Measurements from ENCODE around the gene SNX22.

Gene SNX22

DNA sequence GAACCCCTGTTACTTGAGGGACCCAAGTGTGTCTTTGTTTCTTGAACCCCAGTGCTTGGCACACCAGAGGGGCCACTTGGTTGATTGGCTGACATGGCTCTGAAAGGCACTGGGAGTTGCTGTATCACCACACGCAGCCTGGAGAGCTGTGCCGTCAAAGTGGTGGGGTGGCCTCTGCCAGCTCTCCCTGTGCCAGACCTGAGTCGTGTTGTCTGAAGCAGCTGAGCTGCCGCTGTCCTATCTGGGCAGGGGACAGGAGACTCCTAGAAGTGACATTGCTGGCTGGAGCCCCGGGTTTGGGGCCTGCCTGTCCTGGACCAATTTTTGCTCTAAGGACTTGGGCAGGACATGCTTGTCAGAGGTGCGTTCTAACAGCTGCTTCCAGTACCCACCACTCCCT is 5.5 kb upstream of the SNX22 start:
- no peak overlapping the region for H3K27ac Mint-ChIP-seq
- peaks cover 2% of the 10 kb centered on the region for H3K27me3 Mint-ChIP-seq
- H3K4me3 Mint-ChIP-seq, result no peak overlapping the region
- no peaks in the 10 kb centered on the region for H3K36me3 Mint-ChIP-seq
- peaks cover 10% of the 10 kb centered on the region for H3K4me1 Mint-ChIP-seq (ENCODE audit: low read depth)
- H3K9me3 Mint-ChIP-seq (ENCODE audit: low read depth), result no peaks in the 10 kb centered on the region

DNA sequence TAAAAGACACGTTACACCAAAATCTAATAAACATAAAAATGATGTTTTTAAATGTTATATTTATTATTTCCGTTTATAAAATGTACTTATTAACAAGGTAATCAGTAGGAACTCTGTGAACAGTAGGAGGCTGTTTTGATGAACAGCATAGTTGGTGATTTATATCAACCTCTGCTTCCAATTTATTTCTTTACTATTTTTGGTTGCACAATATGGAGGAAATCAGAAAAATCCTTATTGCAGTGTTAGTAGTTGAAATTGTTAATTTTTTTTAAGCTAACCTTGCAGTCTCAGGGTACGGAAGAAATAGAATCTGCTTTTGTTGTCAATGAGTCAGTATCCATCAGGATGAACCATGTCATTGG is 5.0 kb upstream of the SNX22 start:
- no peak overlapping the region for H3K27ac Mint-ChIP-seq

DNA sequence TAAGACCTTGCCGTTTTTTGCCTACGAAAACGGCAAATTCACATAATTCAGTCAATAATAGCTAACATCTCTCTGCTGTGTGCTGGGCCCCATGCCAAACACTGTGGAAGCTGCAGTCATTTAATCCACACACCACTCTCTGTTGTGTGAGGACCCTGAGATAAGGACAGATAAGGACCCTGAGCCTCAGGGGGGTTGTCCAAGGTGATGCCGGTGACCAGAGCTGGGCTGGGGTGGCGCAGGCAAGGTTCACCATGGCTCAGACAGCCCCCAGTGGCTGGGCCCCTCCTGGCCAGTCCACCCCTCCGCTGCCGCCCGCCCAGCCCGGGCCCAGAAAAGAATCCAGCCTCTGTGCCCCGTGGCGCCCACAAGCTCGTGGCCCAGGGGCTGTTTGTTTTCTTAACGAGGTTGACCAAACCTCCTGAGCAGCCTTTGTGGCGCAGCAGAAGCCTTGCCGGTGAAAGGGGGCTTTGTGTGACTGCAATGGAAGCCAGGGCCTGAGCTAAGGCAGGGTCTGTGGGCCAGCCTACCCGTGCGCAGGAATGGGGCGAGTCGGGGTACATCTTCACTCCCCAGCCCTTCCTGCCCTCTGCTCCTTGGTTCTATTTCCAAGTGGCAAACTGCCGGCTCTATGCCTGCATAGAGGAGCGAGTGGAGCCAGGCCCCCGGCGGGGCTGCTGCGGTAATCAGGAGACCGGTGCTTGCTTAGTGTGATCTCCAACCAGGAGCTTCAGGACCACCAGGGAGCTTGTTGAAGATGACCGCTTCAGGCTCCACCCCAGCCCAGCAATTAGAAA is 4.4 kb upstream of the SNX22 start:
- H3K9me3 Mint-ChIP-seq (ENCODE audit: low read depth), result no peaks in the 10 kb centered on the region
- no peaks in the 10 kb centered on the region for H3K36me3 Mint-ChIP-seq
- H3K27me3 Mint-ChIP-seq, result peaks cover 2% of the 10 kb centered on the region
- H3K27ac Mint-ChIP-seq, result no peak overlapping the region
- H3K4me3 Mint-ChIP-seq, result no peak overlapping the region
- peaks cover 10% of the 10 kb centered on the region for H3K4me1 Mint-ChIP-seq (ENCODE audit: low read depth)

More for the DNA sequence above, 5.0 kb upstream of the SNX22 start:
- Mint-ChIP-seq H3K4me1 (ENCODE audit: low read depth) (peaks cover 10% of the 10 kb centered on the region), H3K4me3 (no peak overlapping the region), H3K27me3 (peaks cover 2% of the 10 kb centered on the region), H3K36me3 (no peaks in the 10 kb centered on the region), H3K9me3 (ENCODE audit: low read depth) (no peaks in the 10 kb centered on the region)

DNA sequence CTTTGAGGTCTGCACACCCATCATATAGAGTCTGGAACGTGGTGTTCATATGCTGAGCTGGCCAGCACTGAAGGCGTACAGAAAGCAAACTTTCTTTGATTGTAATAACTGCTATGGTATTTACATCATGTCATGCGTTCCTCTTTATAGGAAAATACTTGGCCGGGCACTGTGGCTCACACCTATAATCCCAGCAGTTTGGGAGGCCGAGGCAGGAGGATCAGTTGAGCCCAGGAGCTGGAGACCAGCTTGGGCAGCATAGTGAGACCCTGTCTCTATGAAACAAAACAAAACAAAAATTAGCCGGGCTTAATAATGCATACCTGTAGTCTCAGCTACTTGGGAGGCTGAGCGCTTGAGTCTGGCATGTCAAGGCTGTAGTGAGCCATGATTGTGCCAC is 3.4 kb upstream of the SNX22 start:
- Mint-ChIP-seq H3K9me3 (ENCODE audit: low read depth) (no peaks in the 10 kb centered on the region), H3K27me3 (peaks cover 2% of the 10 kb centered on the region), H3K4me3 (no peak overlapping the region), H3K27ac (no peak overlapping the region), H3K4me1 (ENCODE audit: low read depth) (peaks cover 17% of the 10 kb centered on the region), H3K36me3 (no peaks in the 10 kb centered on the region)

DNA sequence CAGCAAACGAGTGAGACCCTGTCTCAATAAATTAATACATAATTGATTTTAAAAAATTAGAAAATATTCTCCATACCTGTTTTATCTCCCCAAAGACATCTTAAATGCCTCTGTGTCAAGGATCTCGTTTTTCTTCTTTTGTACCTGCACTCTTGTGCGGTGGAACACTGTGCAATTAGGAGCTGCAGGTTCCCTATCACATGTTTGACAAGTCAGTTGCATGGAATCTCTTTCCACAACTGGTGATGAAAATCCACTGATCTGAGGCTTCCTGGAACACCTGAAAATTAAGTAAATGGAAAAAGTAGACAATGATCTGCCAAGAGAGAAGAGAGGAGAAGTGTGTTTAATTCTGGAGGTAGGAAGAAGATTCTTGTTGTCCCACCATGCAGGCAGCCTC is 3.0 kb upstream of the SNX22 start:
- Mint-ChIP-seq H3K36me3 (no peaks in the 10 kb centered on the region), H3K4me3 (no peak overlapping the region), H3K9me3 (ENCODE audit: low read depth) (no peaks in the 10 kb centered on the region), H3K27ac (no peak overlapping the region), H3K27me3 (peaks cover 2% of the 10 kb centered on the region), H3K4me1 (ENCODE audit: low read depth) (peaks cover 21% of the 10 kb centered on the region)

DNA sequence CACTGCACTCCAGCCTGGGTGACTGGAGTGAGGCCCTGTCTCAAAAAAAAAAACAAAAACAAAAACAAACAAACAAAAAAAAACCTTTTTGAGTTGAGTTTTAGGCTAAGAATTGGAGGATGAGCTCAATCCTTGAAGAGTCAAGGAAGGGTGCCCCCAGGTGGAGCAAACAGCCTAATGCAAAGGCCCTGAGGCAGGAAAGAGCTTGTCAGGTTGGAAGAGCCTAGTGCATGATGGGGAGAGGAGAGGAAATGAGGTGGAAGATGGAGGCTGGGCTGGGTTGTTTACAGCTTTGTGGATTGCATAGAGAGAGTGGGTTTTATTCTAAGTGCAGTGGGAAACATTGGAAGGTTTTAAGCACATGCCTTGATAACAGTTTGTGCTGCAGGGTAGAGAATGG is 2.1 kb upstream of the SNX22 start:
- Mint-ChIP-seq H3K4me1 (ENCODE audit: low read depth) (peaks cover 22% of the 10 kb centered on the region), H3K36me3 (no peaks in the 10 kb centered on the region), H3K9me3 (ENCODE audit: low read depth) (no peaks in the 10 kb centered on the region), H3K27me3 (peaks cover 2% of the 10 kb centered on the region), H3K27ac (no peak overlapping the region), H3K4me3 (peak overlapping the region; percentile 6)

DNA sequence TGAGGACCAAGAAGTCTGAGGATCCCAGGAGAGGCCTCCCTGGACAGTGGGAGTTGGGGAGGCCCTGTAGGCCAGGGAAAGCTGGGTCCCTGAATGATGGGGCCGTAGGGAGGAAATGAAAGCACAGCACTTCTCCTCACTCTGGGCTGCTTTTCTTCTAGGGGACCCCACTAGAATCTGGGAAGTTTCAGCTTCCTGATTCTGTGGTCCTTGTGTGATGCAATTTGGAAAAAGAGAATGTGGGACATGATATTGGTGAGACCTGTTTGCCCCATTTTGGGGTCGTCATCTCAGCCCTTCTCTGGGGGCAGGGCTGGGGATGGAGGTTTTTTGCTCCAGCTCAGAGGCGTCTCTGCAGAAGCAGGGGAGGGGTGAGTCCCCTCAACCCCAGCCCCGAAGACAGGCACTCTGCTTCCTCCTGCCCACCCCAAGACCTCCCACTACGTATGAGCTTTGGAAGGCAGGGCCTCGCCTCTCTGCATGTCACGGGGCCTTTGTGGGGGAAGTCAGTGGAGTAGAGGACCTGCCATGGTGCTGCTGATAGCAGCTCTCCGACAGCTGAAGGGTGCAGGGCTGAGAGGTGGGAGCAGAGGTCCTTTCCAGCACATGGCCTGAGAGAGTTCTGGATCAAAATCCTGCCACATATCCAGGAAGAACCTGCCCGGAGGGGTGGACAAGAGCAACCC is 1.5 kb upstream of the SNX22 start:
- H3K9me3 Mint-ChIP-seq (ENCODE audit: low read depth), result no peaks in the 10 kb centered on the region
- no peaks in the 10 kb centered on the region for H3K36me3 Mint-ChIP-seq
- peaks cover 22% of the 10 kb centered on the region for H3K4me1 Mint-ChIP-seq (ENCODE audit: low read depth)
- H3K4me3 Mint-ChIP-seq, result no peak overlapping the region
- H3K27ac Mint-ChIP-seq, result no peak overlapping the region
- peaks cover 2% of the 10 kb centered on the region for H3K27me3 Mint-ChIP-seq

DNA sequence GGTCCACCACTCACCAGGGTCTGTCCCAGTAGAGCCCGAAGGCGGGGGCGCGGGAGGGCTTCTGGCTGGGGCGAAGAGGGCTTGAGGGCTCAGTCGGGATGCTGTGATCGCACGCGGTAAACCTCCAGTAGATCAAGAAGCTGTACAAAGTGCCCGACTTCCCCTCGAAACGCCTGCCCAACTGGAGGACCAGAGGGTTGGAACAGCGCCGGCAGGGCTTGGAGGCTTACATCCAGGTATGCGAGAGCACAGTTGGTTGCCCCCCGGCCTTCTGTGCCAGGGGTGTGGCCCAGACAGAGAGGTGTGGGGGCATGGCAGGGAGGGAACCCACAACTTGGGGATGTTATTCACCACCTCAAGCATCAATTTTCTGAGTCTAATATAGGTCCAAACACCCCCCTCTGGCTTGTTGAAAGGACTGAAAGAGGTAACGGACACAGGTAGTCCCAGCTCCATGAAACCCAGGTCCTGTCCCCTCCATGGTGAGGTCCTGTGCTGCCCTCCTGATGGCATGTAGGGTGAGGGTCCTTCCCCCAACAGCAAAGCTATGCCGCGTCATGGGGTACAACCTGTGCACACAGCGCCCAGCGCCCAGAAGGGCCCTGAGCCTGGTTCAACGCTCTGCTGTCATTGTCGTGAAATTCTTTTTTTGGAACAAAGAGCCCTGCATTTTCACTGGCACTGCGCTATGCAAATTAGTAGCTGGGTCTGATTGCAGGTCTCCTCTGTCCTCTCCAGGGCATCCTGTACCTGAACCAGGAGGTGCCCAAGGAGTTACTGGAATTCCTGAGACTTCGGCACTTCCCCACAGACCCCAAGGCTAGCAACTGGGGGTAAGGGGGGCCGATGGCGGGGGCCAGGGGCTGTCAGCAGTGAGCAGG is 1.2 kb downstream of the SNX22 start:
- Mint-ChIP-seq H3K27ac (no peak overlapping the region), H3K36me3 (no peaks in the 10 kb centered on the region), H3K27me3 (peaks cover 2% of the 10 kb centered on the region), H3K4me1 (ENCODE audit: low read depth) (peaks cover 22% of the 10 kb centered on the region), H3K4me3 (peak overlapping the region; percentile 52), H3K9me3 (ENCODE audit: low read depth) (no peaks in the 10 kb centered on the region)

DNA sequence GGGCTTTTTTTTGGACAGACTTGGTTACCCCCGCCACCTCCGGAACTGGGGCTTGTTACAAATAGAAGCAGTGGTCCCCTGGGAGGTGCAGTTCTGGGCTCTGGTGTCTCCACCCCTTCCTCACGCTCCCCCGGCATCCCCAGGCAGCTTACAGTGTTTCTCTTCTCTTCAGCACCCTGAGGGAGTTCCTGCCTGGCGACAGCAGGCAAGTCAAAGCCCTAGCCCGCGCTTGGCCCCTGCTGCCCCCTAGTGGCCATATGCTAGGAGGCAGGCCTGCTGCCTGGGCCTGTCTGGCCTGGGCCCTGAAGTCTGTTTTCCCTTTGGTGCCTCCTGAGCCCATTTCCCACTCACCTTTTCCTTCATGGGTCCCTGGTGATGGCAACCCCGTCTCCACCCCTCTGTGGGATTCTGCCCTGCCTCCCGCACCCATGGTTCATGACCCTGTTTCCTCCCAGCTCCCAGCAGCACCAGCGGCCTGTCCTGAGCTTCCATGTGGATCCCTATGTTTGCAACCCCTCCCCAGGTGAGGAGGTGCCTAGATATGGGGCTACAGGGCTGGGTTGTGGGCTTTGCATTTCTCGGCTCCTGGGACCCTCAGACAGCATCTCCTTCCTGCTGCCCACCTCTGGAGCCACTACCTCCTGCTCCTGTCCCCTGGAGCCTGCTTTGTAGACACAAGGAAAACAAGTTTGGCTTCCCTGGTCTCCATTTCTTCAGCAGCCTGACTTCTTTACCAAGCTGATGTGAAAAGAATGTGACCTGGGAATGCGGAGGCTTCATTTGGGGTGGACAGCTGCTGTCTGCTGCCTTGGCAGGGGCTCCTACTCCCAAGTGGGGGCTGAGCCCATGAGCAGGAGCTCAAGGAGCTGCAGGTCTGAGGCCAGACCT is 2.2 kb downstream of the SNX22 start:
- peaks cover 2% of the 10 kb centered on the region for H3K27me3 Mint-ChIP-seq
- no peaks in the 10 kb centered on the region for H3K9me3 Mint-ChIP-seq (ENCODE audit: low read depth)
- peaks cover 30% of the 10 kb centered on the region for H3K4me1 Mint-ChIP-seq (ENCODE audit: low read depth)
- peak overlapping the region; percentile 80 for H3K4me3 Mint-ChIP-seq
- H3K27ac Mint-ChIP-seq, result peak overlapping the region; percentile 46
- H3K36me3 Mint-ChIP-seq, result peaks cover 3% of the 10 kb centered on the region

DNA sequence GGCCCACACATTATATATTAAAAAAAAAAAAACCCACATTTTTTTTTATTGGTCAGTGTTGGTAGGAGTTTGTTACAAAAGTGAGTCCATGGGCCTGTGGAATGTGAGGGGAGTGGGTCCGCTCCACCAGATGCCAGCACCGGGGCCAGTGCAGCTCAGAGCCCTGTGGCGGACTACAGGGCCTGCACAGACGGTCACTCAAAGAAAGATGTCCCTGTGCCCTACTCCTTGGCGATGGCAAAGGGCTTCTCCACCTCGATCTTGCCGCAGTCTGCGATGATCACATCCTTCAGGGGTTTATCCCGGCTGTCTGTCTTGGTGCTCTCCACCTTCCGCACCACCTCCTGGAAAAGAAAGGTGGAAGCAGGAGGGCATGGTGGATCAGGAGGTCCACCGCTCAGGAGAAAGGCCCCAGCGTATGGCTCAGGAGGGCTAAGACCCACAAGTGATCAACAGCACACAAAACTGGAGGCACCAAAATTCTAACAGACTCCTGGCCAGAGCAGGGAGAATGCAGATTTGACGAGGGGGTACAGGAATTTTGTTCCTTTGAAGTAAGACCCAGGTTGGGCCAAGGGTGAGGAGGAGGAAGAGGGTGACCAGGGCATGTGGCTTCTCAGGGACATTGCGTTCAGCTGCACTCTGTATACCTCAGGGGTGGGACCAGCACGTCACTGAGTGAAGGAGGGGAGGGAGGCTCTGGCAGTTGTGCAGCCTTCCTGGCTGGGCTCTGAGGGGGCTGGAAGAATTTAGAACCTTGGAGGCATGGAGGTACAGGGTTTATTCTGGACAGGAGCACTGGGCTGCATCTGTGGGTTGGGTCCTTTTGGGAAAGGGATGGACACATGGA is 4.5 kb downstream of the SNX22 start:
- Mint-ChIP-seq H3K27ac (no peak overlapping the region), H3K9me3 (ENCODE audit: low read depth) (no peaks in the 10 kb centered on the region), H3K4me1 (ENCODE audit: low read depth) (peaks cover 34% of the 10 kb centered on the region), H3K36me3 (peaks cover 8% of the 10 kb centered on the region), H3K4me3 (no peak overlapping the region), H3K27me3 (no peaks in the 10 kb centered on the region)

DNA sequence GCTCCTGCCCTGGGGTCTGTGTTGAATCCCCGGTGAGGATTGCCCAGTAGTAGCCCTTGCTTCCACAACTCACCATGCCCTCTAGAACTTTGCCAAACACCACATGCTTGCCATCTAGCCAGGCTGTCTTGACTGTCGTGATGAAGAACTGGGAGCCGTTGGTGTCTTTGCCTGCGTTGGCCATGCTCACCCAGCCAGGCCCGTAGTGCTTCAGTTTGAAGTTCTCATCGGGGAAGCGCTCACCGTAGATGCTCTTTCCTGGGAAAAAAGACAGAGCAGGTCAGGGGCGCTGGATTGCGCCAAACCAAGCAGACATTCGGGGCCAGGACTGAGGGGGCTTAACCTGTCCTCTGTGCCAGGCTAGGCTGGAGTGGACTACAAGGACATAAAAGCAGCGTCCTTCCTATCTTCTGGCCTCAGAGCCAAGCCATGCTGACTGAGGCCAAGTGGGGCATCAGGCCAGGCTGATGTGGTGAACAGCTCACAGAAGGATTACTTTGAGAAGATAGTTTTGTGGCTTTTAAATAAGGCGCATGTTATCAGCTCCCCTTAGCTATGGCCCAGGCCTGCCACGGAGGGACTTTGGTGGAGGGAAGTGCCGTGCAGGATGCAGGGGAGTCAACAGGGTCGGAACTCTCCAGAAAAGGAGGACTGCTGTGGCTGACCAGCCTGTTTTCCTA is 5.3 kb downstream of the SNX22 start:
- H3K9me3 Mint-ChIP-seq (ENCODE audit: low read depth), result no peaks in the 10 kb centered on the region
- peaks cover 9% of the 10 kb centered on the region for H3K36me3 Mint-ChIP-seq
- H3K27me3 Mint-ChIP-seq, result no peaks in the 10 kb centered on the region
- no peak overlapping the region for H3K27ac Mint-ChIP-seq
- peaks cover 36% of the 10 kb centered on the region for H3K4me1 Mint-ChIP-seq (ENCODE audit: low read depth)
- H3K4me3 Mint-ChIP-seq, result no peak overlapping the region

DNA sequence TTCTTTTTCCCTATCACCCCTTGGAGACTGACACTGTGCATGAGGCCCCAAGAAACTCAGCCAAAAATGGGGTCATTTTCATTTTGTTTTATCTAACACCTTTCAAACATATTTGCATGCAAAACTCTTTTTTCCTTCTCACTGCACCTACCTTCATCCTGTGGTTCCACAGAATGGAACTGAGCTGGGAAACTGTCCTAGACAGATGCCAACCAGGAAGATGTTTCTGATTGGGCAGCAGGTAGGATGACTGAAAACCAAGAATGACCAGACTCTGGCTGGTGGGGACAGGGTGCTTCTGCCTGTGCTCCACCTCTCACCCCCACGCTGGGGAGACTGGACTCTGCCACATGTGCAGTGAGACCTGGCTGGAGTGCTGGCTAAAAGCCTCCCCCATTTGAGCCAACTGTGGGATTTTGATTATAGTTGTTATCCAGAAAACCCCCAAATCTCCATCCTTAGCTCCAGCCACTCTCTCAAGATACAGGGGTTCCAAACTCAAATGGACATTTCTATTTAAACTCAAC is 6.1 kb downstream of the SNX22 start:
- Mint-ChIP-seq H3K36me3 (peaks cover 14% of the 10 kb centered on the region), H3K4me1 (ENCODE audit: low read depth) (peaks cover 39% of the 10 kb centered on the region), H3K4me3 (no peak overlapping the region), H3K27ac (no peak overlapping the region), H3K27me3 (no peaks in the 10 kb centered on the region), H3K9me3 (ENCODE audit: low read depth) (no peaks in the 10 kb centered on the region)

Measured in activated naive CD8-positive, alpha-beta T cell (primary cell).